ENCODE measurements around the gene DDAH1. TPM values are rescaled to one million over a fixed set of nuclear protein-coding genes. Genes with fewer than 3 reads are reported as not detected.

Gene DDAH1
- total and polyA plus RNA-seq, 2 of the 4 experiments (the other 2 are of a cell fraction) = 78.0 to 94.5 TPM

DNA sequence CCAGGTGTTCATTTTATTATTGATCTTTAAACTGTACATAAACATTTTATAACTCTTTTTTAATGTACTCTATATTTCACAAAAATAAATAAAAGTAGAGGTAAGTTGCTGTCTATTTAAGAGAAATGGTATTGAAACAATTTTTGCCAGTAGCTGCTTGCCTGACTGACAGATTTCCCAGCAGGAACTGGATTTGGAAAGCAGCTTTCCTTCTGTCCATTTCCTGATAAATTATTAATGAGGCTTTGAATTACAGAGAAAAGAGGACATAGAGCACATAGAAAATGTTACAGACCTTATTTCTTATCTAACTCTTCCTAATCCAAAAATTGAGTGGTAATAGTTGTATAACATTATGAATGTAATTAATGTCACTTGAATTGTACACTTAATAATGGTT lies 108.8 kb downstream of the DDAH1 start:
- Histone ChIP-seq H4K5ac (ENCODE audit: low read depth, low read length) (no peak overlapping the region), H4K20me1 (ENCODE audit: insufficient read depth, low read length) (no peaks in the 10 kb centered on the region), H3K27ac (ENCODE audit: insufficient read depth, low read length) (no peak overlapping the region), H3K4ac (ENCODE audit: low read depth, low read length) (no peak overlapping the region), H3K79me1 (ENCODE audit: low read depth in 1 of 2, low read length in 2 of 2) (peaks cover 17 to 54% of the 10 kb centered on the region in 2 experiments), H3K9ac (ENCODE audit: low read depth, low read length) (no peak overlapping the region), H2BK120ac (ENCODE audit: low read depth, low read length) (no peak overlapping the region), H3K56ac (ENCODE audit: extremely low read depth, insufficient read depth, low read length) (no peak overlapping the region), H2AK9ac (replicated peaks; ENCODE audit: low read depth, low read length, poor library complexity) (no peak overlapping the region), H3K9me1 (ENCODE audit: insufficient read depth, low read length) (peaks cover 13% of the 10 kb centered on the region), H2BK20ac (ENCODE audit: low read depth, low read length) (no peak overlapping the region), H3K9me3 (ENCODE audit: control insufficient read depth, insufficient read depth, low read length) (no peaks in the 10 kb centered on the region), H3K14ac (replicated peaks; ENCODE audit: low read depth, low read length) (no peak overlapping the region), H3K27me3 (ENCODE audit: control insufficient read depth, insufficient read depth, low read length) (no peaks in the 10 kb centered on the region), H3K23ac (ENCODE audit: low read depth, low read length) (no peak overlapping the region), H3K36me3 (ENCODE audit: control insufficient read depth, insufficient read depth, low read length) (peaks cover 3% of the 10 kb centered on the region; the same call in 1 of the 2 replicates), H4K8ac (ENCODE audit: low read depth in 2 of 2, low read length in 2 of 2) (no peak overlapping the region), H2AFZ (replicated peaks; ENCODE audit: low read length, poor library complexity) (no peak overlapping the region), H4K91ac (ENCODE audit: insufficient read depth, low read depth, low read length) (no peak overlapping the region), H2BK15ac (ENCODE audit: low read depth, low read length) (no peak overlapping the region), H2AK5ac (ENCODE audit: low read depth, low read length) (no peak overlapping the region), H3K18ac (ENCODE audit: low read depth, low read length) (no peak overlapping the region), H3K4me2 (ENCODE audit: low read depth, low read length) (no peak overlapping the region), H3K4me3 (ENCODE audit: insufficient read depth, low read depth, low read length) (no peak overlapping the region), H2BK5ac (ENCODE audit: low read depth, low read length, poor library complexity, severe bottlenecking) (no peak overlapping the region), H3K4me1 (ENCODE audit: control insufficient read depth, insufficient read depth, low read length) (peaks cover 11% of the 10 kb centered on the region)
- no peak for DNase-seq
- TF ChIP-seq RFX5 (IDR thresholded peaks at IDR 0.05; ENCODE audit: low read depth, low read length) = no peak
- no peak for TF ChIP-seq CHD1 (IDR thresholded peaks at IDR 0.05; ENCODE audit: low read depth, low read length)
- no peak for TF ChIP-seq MXI1 (IDR thresholded peaks at IDR 0.05; ENCODE audit: borderline replicate concordance, low read depth, low read length)
- no peak for TF ChIP-seq NFE2L2 (IDR thresholded peaks at IDR 0.05; ENCODE audit: low read depth, low read length)
- no peak for TF ChIP-seq RCOR1 (IDR thresholded peaks at IDR 0.05; ENCODE audit: insufficient replicate concordance, low read length)
- no peak for TF ChIP-seq BHLHE40 (IDR thresholded peaks at IDR 0.05; ENCODE audit: low read depth, low read length)
- TF ChIP-seq CEBPB (IDR thresholded peaks at IDR 0.05; ENCODE audit: low read depth, low read length) = no peak
- TF ChIP-seq, protein P1, sequence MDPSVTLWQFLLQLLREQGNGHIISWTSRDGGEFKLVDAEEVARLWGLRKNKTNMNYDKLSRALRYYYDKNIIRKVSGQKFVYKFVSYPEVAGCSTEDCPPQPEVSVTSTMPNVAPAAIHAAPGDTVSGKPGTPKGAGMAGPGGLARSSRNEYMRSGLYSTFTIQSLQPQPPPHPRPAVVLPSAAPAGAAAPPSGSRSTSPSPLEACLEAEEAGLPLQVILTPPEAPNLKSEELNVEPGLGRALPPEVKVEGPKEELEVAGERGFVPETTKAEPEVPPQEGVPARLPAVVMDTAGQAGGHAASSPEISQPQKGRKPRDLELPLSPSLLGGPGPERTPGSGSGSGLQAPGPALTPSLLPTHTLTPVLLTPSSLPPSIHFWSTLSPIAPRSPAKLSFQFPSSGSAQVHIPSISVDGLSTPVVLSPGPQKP (IDR thresholded peaks at IDR 0.05; ENCODE audit: borderline replicate concordance, low read depth, low read length) = no peak
- TF ChIP-seq RAD21 (IDR thresholded peaks at IDR 0.05; ENCODE audit: low read length) = no peak
- TF ChIP-seq, protein P2, sequence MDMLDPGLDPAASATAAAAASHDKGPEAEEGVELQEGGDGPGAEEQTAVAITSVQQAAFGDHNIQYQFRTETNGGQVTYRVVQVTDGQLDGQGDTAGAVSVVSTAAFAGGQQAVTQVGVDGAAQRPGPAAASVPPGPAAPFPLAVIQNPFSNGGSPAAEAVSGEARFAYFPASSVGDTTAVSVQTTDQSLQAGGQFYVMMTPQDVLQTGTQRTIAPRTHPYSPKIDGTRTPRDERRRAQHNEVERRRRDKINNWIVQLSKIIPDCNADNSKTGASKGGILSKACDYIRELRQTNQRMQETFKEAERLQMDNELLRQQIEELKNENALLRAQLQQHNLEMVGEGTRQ (IDR thresholded peaks at IDR 0.05; ENCODE audit: low read depth, low read length) = no peak
- TF ChIP-seq, protein P3, sequence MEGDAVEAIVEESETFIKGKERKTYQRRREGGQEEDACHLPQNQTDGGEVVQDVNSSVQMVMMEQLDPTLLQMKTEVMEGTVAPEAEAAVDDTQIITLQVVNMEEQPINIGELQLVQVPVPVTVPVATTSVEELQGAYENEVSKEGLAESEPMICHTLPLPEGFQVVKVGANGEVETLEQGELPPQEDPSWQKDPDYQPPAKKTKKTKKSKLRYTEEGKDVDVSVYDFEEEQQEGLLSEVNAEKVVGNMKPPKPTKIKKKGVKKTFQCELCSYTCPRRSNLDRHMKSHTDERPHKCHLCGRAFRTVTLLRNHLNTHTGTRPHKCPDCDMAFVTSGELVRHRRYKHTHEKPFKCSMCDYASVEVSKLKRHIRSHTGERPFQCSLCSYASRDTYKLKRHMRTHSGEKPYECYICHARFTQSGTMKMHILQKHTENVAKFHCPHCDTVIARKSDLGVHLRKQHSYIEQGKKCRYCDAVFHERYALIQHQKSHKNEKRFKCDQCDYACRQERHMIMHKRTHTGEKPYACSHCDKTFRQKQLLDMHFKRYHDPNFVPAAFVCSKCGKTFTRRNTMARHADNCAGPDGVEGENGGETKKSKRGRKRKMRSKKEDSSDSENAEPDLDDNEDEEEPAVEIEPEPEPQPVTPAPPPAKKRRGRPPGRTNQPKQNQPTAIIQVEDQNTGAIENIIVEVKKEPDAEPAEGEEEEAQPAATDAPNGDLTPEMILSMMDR (conservative IDR thresholded peaks at IDR 0.05; ENCODE audit: low read depth, low read length) = no peak
- no peak for TF ChIP-seq MAFK (IDR thresholded peaks at IDR 0.05; ENCODE audit: low read depth, low read length)
- TF ChIP-seq MAZ (IDR thresholded peaks at IDR 0.05; ENCODE audit: borderline replicate concordance, low read depth, low read length) = no peak
- TF ChIP-seq POLR2A (IDR thresholded peaks at IDR 0.05; ENCODE audit: low read depth, low read length) = no peak
- TF ChIP-seq FOS (IDR thresholded peaks at IDR 0.05; ENCODE audit: low read depth, low read length) = no peak
- no peak for TF ChIP-seq SMC3 (IDR thresholded peaks at IDR 0.05; ENCODE audit: low read depth, low read length)
- POLR2A ChIA-PET (ENCODE audit: unreplicated experiment) = no interaction called here
- intact Hi-C loops (cut with micrococcal nuclease) (no loop called here), in situ Hi-C loops (cut with MboI; ENCODE audit: low sequenced_read_pairs) (no loop called here), dilution Hi-C loops (cut with HindIII; ENCODE audit: low sequenced_read_pairs, unreplicated experiment) (no loop called here)
- ATAC-seq (ENCODE audit: low read depth) = no peak
- CTCF ChIA-PET = interaction anchor here (1.0 kb wide), 1 partner anchor 47 kb away, joined by 3 read pairs; no protein-coding TSS in a partner anchor
- no TSS peak for BruUV-seq (replicated peaks)
